CD4-positive, CD25-positive, alpha-beta regulatory T cell (primary cell): ENCODE results near the gene VPS36. TPM values are rescaled to one million over a fixed set of nuclear protein-coding genes. Genes with fewer than 3 reads are reported as not detected.

Experiments used
- ATAC-seq, 2 donors: fragments of 150-1000 bp; cut with Tn5 transposase; one replicate each; pipeline ENCODE4 v1.10.0; 2021; ENCODE audit warnings: low read depth in 2 of 2, moderate number of reproducible peaks in 2 of 2, moderate library complexity in 1 of 2
- DNase-seq, 3 donors: peaks; one replicate each; pipeline versions ENCODE4 v3.0.0 to v3.0.0-alpha.2; 2012 to 2022; ENCODE audit warnings: mixed read lengths in 1 of 3
- H3K27ac ChIP-seq: one replicate; pipeline ENCODE4 v1.7.0; 2013; ENCODE audit warnings: mild to moderate bottlenecking, low read length; ENCODE audit not compliant: insufficient read depth, poor library complexity, severe bottlenecking
- H3K27me3 ChIP-seq: one replicate; pipeline ENCODE4 v1.7.0; 2013; ENCODE audit warnings: low read length; ENCODE audit not compliant: control insufficient read depth, insufficient read depth
- H3K36me3 ChIP-seq: one replicate; pipeline ENCODE4 v1.7.0; 2013; ENCODE audit warnings: mild to moderate bottlenecking, low read length, moderate library complexity; ENCODE audit not compliant: control insufficient read depth, insufficient read depth
- H3K4me1 ChIP-seq: 2 replicates; pipeline ENCODE4 v1.7.0; 2013; ENCODE audit warnings: mild to moderate bottlenecking, low read length; ENCODE audit not compliant: insufficient read depth, control insufficient read depth, poor library complexity, severe bottlenecking
- H3K4me3 ChIP-seq: one replicate; pipeline ENCODE4 v1.7.0; 2013; ENCODE audit warnings: low read depth, mild to moderate bottlenecking, low read length, moderate library complexity
- H3K9me3 ChIP-seq, 2 experiments: 1 replicate in 1 of 2; 2 replicates in 1 of 2; pipeline ENCODE4 v1.7.0; 2013; ENCODE audit warnings: low read length in 2 of 2, mild to moderate bottlenecking in 1 of 2, moderate library complexity in 1 of 2; ENCODE audit not compliant: control insufficient read depth in 2 of 2
- H3K27ac Mint-ChIP-seq, 3 donors: one replicate each; pipeline ENCODE4 v1.8.0; 2020 to 2022; ENCODE audit warnings: mild to moderate bottlenecking in 3 of 3, mixed read lengths in 3 of 3, moderate library complexity in 2 of 3
- H3K27me3 Mint-ChIP-seq: one replicate; pipeline ENCODE4 v1.8.0; 2022; ENCODE audit warnings: mild to moderate bottlenecking, mixed read lengths
- H3K36me3 Mint-ChIP-seq: one replicate; pipeline ENCODE4 v1.8.0; 2020; ENCODE audit warnings: mixed read lengths
- H3K4me1 Mint-ChIP-seq, 4 donors: one replicate each; pipeline ENCODE4 v1.8.0; 2020 to 2022; ENCODE audit warnings: mixed read lengths in 4 of 4, mild to moderate bottlenecking in 1 of 4
- H3K4me3 Mint-ChIP-seq, 4 donors: one replicate each; pipeline ENCODE4 v1.8.0; 2020 to 2022; ENCODE audit warnings: mild to moderate bottlenecking in 4 of 4, mixed read lengths in 4 of 4, moderate library complexity in 3 of 4
- H3K9me3 Mint-ChIP-seq, 7 donors: one replicate each; pipeline ENCODE4 v1.8.0; 2020 to 2022; ENCODE audit warnings: mixed read lengths in 7 of 7, mild to moderate bottlenecking in 3 of 7, moderate library complexity in 2 of 7
- polyA plus RNA-seq, 4 donors: library from polyadenylated mRNA; unstranded; fragments of 300-500 nt; fragmentation: Illumina TruSeq; gene quantifications; one replicate each; pipeline ENCODE4 v1.2.3, GENCODE V29; 2021
- total RNA-seq: library from RNA; stranded (reverse); gene quantifications from one replicate; pipeline ENCODE4 v1.2.3, GENCODE V29; 2022

Gene VPS36
- total and polyA plus RNA-seq, 5 donors from 2014 or later = 36.8 to 39.5 (median 38.1) TPM

DNA sequence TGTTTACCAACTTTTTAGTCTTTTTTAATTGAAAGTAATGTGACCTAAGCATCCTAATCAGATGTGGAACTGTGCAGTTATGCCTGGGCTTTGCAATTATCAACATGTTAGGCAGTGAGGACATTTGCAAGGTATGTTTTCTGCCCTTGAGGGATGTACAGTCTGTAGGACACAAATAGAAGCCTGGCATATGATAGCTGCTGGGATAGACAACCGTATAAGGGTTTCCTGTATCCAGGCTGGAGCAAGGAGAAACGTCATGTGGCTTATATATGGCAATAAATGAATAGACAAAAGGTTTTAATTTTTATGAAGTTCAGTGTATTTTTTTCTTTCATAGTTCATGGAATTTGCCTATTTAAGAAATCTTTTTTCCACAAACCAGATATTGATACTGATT lies 2.0 kb upstream of the VPS36 start:
- no peaks in the 10 kb centered on the region for H3K36me3 Mint-ChIP-seq

DNA sequence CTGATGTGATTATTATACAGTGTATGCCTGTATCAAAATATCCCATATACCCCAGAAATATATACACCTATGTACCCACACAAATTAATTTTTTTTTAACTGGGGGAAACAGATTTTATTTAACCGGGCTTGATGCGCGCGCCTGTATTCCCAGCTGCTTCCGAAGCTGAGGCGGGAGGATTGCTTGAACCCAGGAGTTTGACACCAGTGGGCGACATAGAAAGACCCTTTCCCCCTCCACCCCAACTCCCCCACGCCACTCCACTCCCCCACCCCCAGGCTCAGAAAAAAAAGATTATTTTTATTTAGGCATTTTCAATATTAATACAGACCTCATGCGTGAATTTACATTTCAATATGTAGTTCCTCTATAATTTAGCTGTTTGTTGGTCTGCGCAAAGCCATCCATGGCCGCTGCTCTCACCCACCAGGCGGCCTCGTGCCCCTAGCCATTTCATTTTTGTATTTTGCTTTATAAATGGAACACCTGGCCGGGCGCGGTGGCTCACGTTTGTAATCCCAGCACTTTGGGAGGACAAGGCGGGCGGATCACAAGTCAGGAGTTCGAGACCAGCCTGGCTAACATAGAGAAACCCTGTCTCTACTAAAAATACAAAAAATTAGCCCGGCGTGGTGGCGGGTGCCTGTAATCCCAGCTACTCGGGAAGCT lies 836 bp upstream of the VPS36 start:
- Mint-ChIP-seq H3K9me3 (no peaks in the 10 kb centered on the region), H3K36me3 (no peaks in the 10 kb centered on the region), H3K27me3 (no peaks in the 10 kb centered on the region), H3K27ac (peak overlapping the region; percentile 66 to 89 (median 67)), H3K4me1 (peaks cover 20 to 58% (median 39%) of the 10 kb centered on the region in 4 donors), H3K4me3 (peak overlapping the region; percentile 80 to 92 (median 86))
- Histone ChIP-seq H3K27ac (peak overlapping the region; percentile 61), H3K4me1 (peaks cover 54% of the 10 kb centered on the region), H3K27me3 (no peaks in the 10 kb centered on the region), H3K4me3 (no peak overlapping the region), H3K9me3 (no peaks in the 10 kb centered on the region), H3K36me3 (no peaks in the 10 kb centered on the region)
- ATAC-seq (no peak), DNase-seq (no peak)

More for the DNA sequence above, 2.0 kb upstream of the VPS36 start:
- no peak for ATAC-seq
- H3K4me3 ChIP-seq = no peak overlapping the region
- H3K4me1 Mint-ChIP-seq = peaks cover 20 to 64% (median 41%) of the 10 kb centered on the region in 4 donors
- H3K36me3 ChIP-seq = no peaks in the 10 kb centered on the region
- DNase-seq = no peak
- H3K27me3 Mint-ChIP-seq = no peaks in the 10 kb centered on the region
- no peak overlapping the region for H3K27ac ChIP-seq
- H3K4me1 ChIP-seq = peaks cover 56% of the 10 kb centered on the region
- no peaks in the 10 kb centered on the region for H3K9me3 ChIP-seq
- no peaks in the 10 kb centered on the region for H3K9me3 Mint-ChIP-seq
- no peaks in the 10 kb centered on the region for H3K27me3 ChIP-seq
- no peak overlapping the region for H3K27ac Mint-ChIP-seq
- peak overlapping the region in 2 of 4 donors; percentile 18 to 71 for H3K4me3 Mint-ChIP-seq

DNA sequence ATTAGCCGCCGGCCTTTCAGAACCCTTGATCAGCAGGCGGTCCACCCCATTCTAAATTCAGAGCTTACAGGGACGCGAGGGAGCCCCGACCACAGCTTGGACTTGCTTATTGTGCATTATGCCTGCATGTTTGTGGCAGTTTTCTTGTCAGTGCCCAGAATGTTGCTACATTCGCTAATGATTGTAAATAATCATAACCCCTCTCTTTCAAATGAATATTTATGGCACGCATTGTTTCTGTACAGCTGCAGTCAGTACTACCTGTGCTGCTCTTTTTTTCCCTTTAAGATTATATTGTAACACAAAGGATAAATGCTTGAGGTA lies 321 bp upstream of the VPS36 start:
- peaks cover 48% of the 10 kb centered on the region for H3K4me1 ChIP-seq
- Mint-ChIP-seq H3K9me3 (no peaks in the 10 kb centered on the region), H3K4me3 (peak overlapping the region; percentile 80 to 92 (median 86)), H3K36me3 (no peaks in the 10 kb centered on the region), H3K27ac (peak overlapping the region; percentile 66 to 89 (median 67)), H3K4me1 (peaks cover 17 to 56% (median 38%) of the 10 kb centered on the region in 4 donors), H3K27me3 (no peaks in the 10 kb centered on the region)
- no peaks in the 10 kb centered on the region for H3K27me3 ChIP-seq
- H3K27ac ChIP-seq = peak overlapping the region; percentile 61
- peak overlapping the region; percentile 49 for H3K4me3 ChIP-seq
- no peaks in the 10 kb centered on the region for H3K9me3 ChIP-seq
- H3K36me3 ChIP-seq = no peaks in the 10 kb centered on the region
- DNase-seq (no peak), ATAC-seq (no peak)

DNA sequence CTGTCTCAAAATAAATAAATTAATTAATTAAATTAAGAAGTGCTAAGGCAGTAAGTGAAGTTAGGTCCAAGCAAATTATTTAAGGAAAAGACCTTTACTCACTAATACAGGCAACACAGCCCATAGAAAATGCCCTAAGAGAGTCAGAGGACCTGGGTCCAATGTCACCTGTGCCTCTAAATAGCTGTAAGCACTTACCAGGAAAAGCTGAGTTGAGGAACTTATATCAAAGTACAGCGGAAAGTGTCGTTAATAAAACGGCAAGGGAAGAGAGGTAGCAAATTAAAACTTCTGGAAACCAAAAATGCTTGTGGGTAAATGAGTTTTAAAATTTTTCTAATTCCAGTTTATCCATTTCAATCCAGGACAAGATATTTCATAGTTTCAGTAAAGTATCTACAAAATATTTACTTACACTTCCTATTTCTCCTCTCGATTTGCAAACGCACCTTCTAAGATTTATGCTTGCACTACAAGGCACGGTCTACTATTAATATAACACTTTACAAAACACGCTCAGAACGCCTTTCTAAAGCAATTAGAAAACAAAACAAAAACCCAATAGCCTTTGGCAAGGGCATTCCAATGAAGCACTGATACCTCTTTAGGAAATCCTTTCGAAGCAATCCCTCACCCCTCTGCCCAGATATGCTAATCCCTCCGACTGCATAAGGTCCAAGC lies 963 bp downstream of the VPS36 start:
- H3K27me3 Mint-ChIP-seq = no peaks in the 10 kb centered on the region
- Histone ChIP-seq H3K4me1 (peaks cover 43% of the 10 kb centered on the region), H3K27me3 (no peaks in the 10 kb centered on the region), H3K36me3 (peaks cover 4% of the 10 kb centered on the region), H3K4me3 (peak overlapping the region; percentile 98), H3K27ac (peak overlapping the region; percentile 61), H3K9me3 (no peaks in the 10 kb centered on the region)
- no peaks in the 10 kb centered on the region for H3K36me3 Mint-ChIP-seq
- no peak for ATAC-seq
- H3K4me3 Mint-ChIP-seq = peak overlapping the region; percentile 91 to 99 (median 92)
- DNase-seq = peak in 1 of 3 donors; percentile 4
- no peaks in the 10 kb centered on the region for H3K9me3 Mint-ChIP-seq
- H3K4me1 Mint-ChIP-seq = peaks cover 21 to 54% (median 36%) of the 10 kb centered on the region in 4 donors
- peak overlapping the region; percentile 81 to 94 (median 90) for H3K27ac Mint-ChIP-seq

DNA sequence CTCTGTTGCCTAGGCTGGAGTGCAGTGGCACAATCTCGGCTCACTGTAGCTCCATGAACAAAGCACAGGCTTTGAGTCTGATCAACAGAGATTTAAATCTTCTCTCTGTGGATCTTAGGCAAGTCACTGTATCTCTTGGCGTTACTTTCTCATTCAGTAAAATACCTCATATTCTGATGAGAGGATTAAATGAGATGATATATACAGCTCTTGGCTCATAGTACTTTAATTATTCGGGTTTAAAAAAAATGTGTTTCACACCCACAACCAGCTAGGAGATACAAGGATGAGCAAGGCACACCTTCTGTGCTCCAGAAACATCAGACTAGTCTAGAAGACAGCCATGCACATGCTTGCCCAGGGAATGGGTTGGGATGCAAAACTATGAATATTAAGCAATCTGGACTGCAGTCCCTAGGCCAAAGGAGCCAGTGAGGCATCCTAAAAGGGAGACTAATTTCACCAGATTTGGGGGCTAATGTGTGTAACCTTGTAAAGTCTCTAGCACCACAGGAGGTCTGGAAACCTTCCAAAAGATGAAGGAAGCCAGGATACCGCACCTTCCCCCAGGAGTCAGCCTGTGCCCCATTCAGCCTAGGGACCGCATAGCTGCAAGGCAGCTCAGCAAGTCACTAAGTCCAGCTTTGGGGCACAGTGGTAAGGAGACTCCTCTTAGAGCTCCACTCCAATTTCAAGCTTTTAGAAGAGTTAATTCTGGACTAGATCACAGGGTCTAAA lies 2.5 kb downstream of the VPS36 start:
- Mint-ChIP-seq H3K9me3 (no peaks in the 10 kb centered on the region), H3K36me3 (no peaks in the 10 kb centered on the region), H3K4me1 (peaks cover 27 to 49% (median 35%) of the 10 kb centered on the region in 4 donors), H3K27me3 (no peaks in the 10 kb centered on the region), H3K27ac (peak overlapping the region in 1 of 3 donors; percentile 81), H3K4me3 (peak overlapping the region; percentile 25 to 92 (median 88))
- DNase-seq (no peak), ATAC-seq (no peak)
- Histone ChIP-seq H3K4me3 (peak overlapping the region; percentile 66), H3K27me3 (no peaks in the 10 kb centered on the region), H3K36me3 (peaks cover 6% of the 10 kb centered on the region), H3K4me1 (peaks cover 36% of the 10 kb centered on the region), H3K9me3 (no peaks in the 10 kb centered on the region), H3K27ac (no peak overlapping the region)

DNA sequence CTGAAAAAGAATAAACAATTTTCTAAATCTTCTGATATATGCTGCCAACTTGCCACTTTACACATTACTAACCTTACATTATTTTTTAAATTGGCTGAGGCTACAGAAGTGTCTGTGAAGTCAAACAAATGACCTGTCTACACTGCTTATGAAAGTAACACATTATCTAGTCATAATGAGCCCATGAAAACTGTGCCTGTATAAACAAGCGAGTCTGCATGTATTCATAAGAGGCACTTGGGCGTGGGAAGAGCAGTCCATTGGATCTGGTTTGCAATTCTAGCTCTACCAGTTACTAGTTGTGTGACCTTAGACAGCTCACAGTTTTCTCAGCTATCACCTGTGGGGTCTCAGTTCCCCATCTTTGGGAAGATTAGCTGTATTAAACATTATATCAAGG lies 3.1 kb downstream of the VPS36 start:
- Mint-ChIP-seq H3K27me3 (no peaks in the 10 kb centered on the region), H3K27ac (peak overlapping the region in 1 of 3 donors; percentile 81), H3K4me1 (peaks cover 31 to 55% (median 40%) of the 10 kb centered on the region in 4 donors), H3K9me3 (no peaks in the 10 kb centered on the region), H3K4me3 (peak overlapping the region in 2 of 4 donors; percentile 27 to 36), H3K36me3 (no peaks in the 10 kb centered on the region)
- Histone ChIP-seq H3K27me3 (no peaks in the 10 kb centered on the region), H3K36me3 (peaks cover 6% of the 10 kb centered on the region), H3K27ac (no peak overlapping the region), H3K9me3 (no peaks in the 10 kb centered on the region), H3K4me3 (peak overlapping the region; percentile 30), H3K4me1 (peaks cover 36% of the 10 kb centered on the region)
- DNase-seq (no peak), ATAC-seq (no peak)

DNA sequence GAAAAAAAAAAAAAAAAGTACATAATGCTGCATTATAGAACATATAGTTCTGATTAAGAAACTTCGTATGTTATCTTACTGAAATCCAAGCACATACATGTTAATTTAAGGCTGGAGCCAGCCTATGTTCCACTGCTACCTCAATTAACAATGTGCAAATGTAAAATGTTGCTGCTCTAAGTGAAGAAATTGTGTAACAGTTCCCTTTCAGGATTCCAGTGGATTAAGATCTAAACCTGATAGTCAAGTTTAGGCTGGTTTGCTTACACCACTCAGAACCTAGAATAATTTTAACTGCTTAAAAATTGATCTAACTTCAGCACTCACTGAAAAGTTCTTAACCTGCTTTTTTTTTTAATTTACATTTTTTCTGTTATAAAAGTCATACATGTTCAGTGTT lies 4.2 kb downstream of the VPS36 start:
- no peaks in the 10 kb centered on the region for H3K9me3 Mint-ChIP-seq
- no peaks in the 10 kb centered on the region for H3K27me3 Mint-ChIP-seq
- Histone ChIP-seq H3K4me1 (peaks cover 35% of the 10 kb centered on the region), H3K36me3 (peaks cover 10% of the 10 kb centered on the region), H3K27ac (no peak overlapping the region), H3K9me3 (no peaks in the 10 kb centered on the region), H3K27me3 (no peaks in the 10 kb centered on the region), H3K4me3 (no peak overlapping the region)
- DNase-seq (no peak), ATAC-seq (no peak)
- H3K4me3 Mint-ChIP-seq = no peak overlapping the region
- peak overlapping the region in 1 of 3 donors; percentile 14 for H3K27ac Mint-ChIP-seq
- H3K36me3 Mint-ChIP-seq = no peaks in the 10 kb centered on the region
- peaks cover 31 to 56% (median 42%) of the 10 kb centered on the region in 4 donors for H3K4me1 Mint-ChIP-seq
